Measurements from ENCODE around the gene SLC22A7. TPM values are rescaled to one million over a fixed set of nuclear protein-coding genes. Genes with fewer than 3 reads are reported as not detected.
"Not testable (repeated sequence)": the region's sequence is repeated elsewhere in the genome, so short reads cannot be mapped to it uniquely, and the experiment has no call there.

The SLC22A7 gene
- total RNA-seq, 2 donors from 2014 or later, result not detected

GRCh38 chr6:43347444-43347843 is 49.4 kb downstream of the SLC22A7 start:
- Histone ChIP-seq H3K4me3 (no peak overlapping the region), H3K4me1 (no peaks in the 10 kb centered on the region), H3K27me3 (no peaks in the 10 kb centered on the region), H3K36me3 (replicated peaks in 1 of 2; ENCODE audit: insufficient read depth in 1 of 2, low read depth in 2 of 2) (peaks cover 0 to 11% of the 10 kb centered on the region in 2 donors), H3K9me3 (no peaks in the 10 kb centered on the region), H3K27ac (no peak overlapping the region)
- intact Hi-C loops (cut with DNase I), result no loop called here
- DNase-seq, result no peak
- TF ChIP-seq POLR2A (IDR thresholded peaks at IDR 0.05), result no peak
- TF ChIP-seq CTCF (IDR thresholded peaks at IDR 0.05), result no peak
- WGBS, 2 donors, result 83 to 86% methylated on average over 3 of the region's 3 CpGs
- ATAC-seq, result no peak

DNA sequence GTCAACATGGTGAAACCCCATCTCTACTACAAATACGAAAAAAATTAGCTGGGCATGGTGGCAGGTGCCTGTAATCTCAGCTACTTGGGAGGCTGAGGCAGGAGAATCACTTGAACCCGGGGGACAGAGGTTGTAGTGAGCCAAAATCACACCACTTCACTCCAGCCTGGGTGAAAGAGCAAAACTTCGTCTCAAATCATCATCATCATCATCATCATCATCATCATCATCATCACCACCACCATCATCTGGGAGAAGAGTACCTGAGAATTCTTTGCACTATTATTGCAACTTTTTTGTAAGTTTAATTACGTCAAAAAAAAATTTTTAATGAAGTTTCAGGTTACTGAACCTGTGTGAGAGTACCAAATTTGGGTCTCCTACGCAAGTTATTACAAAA is 53.9 kb downstream of the SLC22A7 start:
- H3K27ac ChIP-seq; H3K27me3 ChIP-seq; intact Hi-C loops (cut with DNase I); H3K9me3 ChIP-seq; H3K4me1 ChIP-seq; H3K4me3 ChIP-seq; DNase-seq; ATAC-seq: not testable (repeated sequence)
- 86 to 91% methylated on average over 5 of the region's 5 CpGs for WGBS, 2 donors
- H3K36me3 ChIP-seq (replicated peaks in 1 of 2; ENCODE audit: insufficient read depth in 1 of 2, low read depth in 2 of 2), result peaks cover 0 to 17% of the 10 kb centered on the region in 2 donors

Small RNA genes within 50 kb of the gene (small RNA-seq; reads per million reads assigned to genes)
- not detected for gene RPL12P47

Other genes with a start within 250 kb of the SLC22A7 start
- 10 to 100 TPM; 16.3 to 24.4 TPM for gene CUL7, start 244.4 kb upstream of the SLC22A7 start, total RNA-seq
- 10 to 100 TPM; 13.5 to 15.2 TPM for gene MRPL2, start 238.8 kb upstream of the SLC22A7 start, total RNA-seq
- gene KLC4, start 238.6 kb upstream of the SLC22A7 start, total RNA-seq, result 10 to 100 TPM; 19.8 to 33.5 TPM
- gene PTK7, start 221.9 kb upstream of the SLC22A7 start, total RNA-seq, result 10 to 100 TPM; 26.4 to 28.0 TPM
- gene SRF, start 127.0 kb upstream of the SLC22A7 start, total RNA-seq, result 10 to 100 TPM; 12.7 to 30.7 TPM
- 10 to 100 TPM; 34.8 to 84.4 TPM for gene CUL9, start 116.1 kb upstream of the SLC22A7 start, total RNA-seq
- gene DNPH1, start 68.8 kb upstream of the SLC22A7 start, total RNA-seq, result 100 to 1,000 TPM in 1 of 2 donors, 10 to 100 TPM in 1; 94.2 to 119 TPM
- under 1 TPM; 0.26 to 0.33 TPM for gene TTBK1, start 54.8 kb upstream of the SLC22A7 start, total RNA-seq
- gene CRIP3, start 10.6 kb downstream of the SLC22A7 start, total RNA-seq, result not detected
- 10 to 100 TPM; 14.0 to 14.5 TPM for gene ZNF318, start 71.4 kb downstream of the SLC22A7 start, total RNA-seq
- gene ABCC10, start 129.3 kb downstream of the SLC22A7 start, total RNA-seq, result 10 to 100 TPM; 17.1 to 44.5 TPM
- not detected for gene DLK2, start 157.3 kb downstream of the SLC22A7 start, total RNA-seq
- 10 to 100 TPM; 16.9 to 47.5 TPM for gene TJAP1, start 179.3 kb downstream of the SLC22A7 start, total RNA-seq
- not detected for gene LRRC73, start 212.1 kb downstream of the SLC22A7 start, total RNA-seq
- gene YIPF3, start 218.7 kb downstream of the SLC22A7 start, total RNA-seq, result 100 to 1,000 TPM in 1 of 2 donors, 10 to 100 TPM in 1; 79.4 to 122 TPM
- gene POLR1C, start 218.8 kb downstream of the SLC22A7 start, total RNA-seq, result 10 to 100 TPM; 19.1 to 20.2 TPM